HG03066 (cell line): Measurements from ENCODE around the gene IDI1.
"Not testable (repeated sequence)": the region's sequence is repeated elsewhere in the genome, so short reads cannot be mapped to it uniquely, and the experiment has no call there.

Source experiments
- ATAC-seq: cut with Tn5 transposase; IDR thresholded peaks from one replicate; pipeline ENCODE4 v1.9.1; 2021; ENCODE audit warnings: low read depth; ENCODE audit not compliant: unreplicated experiment

Gene IDI1

GRCh38 chr10:1048732-1049424 is at the start of gene IDI1:
Gene IDI1 (minus strand): TSS chr10:1049119. CDS start chr10:1049003, 116 bp downstream.
- peak; percentile 76 for ATAC-seq

- no peak for ATAC-seq
Measured at GRCh38 chr10:1097436-1097835, 48.5 kb upstream of the IDI1 start.

GRCh38 chr10:1096287-1096889 is 47.5 kb upstream of the IDI1 start:
- ATAC-seq: no peak

GRCh38 chr10:1095498-1095897 is 46.6 kb upstream of the IDI1 start:
- ATAC-seq: no peak

GRCh38 chr10:1094112-1095057 is 45.5 kb upstream of the IDI1 start:
- ATAC-seq: no peak

GRCh38 chr10:1093696-1094095 is 44.8 kb upstream of the IDI1 start:
- ATAC-seq: no peak

GRCh38 chr10:1090696-1091095 is 41.8 kb upstream of the IDI1 start:
- ATAC-seq: no peak

GRCh38 chr10:1089017-1089689 is 40.2 kb upstream of the IDI1 start:
- no peak for ATAC-seq

- ATAC-seq: no peak
Measured at GRCh38 chr10:1086787-1087186, 37.9 kb upstream of the IDI1 start.

GRCh38 chr10:1085258-1085657 is 36.3 kb upstream of the IDI1 start:
- ATAC-seq: no peak

GRCh38 chr10:1084011-1084950 is 35.4 kb upstream of the IDI1 start:
- ATAC-seq: no peak

GRCh38 chr10:1083581-1083980 is 34.7 kb upstream of the IDI1 start:
- no peak for ATAC-seq

GRCh38 chr10:1078668-1079067 is 29.7 kb upstream of the IDI1 start:
- ATAC-seq: no peak

- ATAC-seq: no peak
Measured at GRCh38 chr10:1074748-1075308, 25.9 kb upstream of the IDI1 start.

GRCh38 chr10:1074052-1074747 is 25.3 kb upstream of the IDI1 start:
- no peak for ATAC-seq

- ATAC-seq: no peak
Measured at GRCh38 chr10:1070919-1071318, 22.0 kb upstream of the IDI1 start.

GRCh38 chr10:1068380-1069361 is 19.8 kb upstream of the IDI1 start:
- ATAC-seq: no peak

GRCh38 chr10:1066734-1067133 is 17.8 kb upstream of the IDI1 start:
- not testable (repeated sequence) for ATAC-seq
